Spleen (tissue), 11 donors: ENCODE measurements around the gene VGLL4. TPM values are rescaled to one million over a fixed set of nuclear protein-coding genes. Genes with fewer than 3 reads are reported as not detected.

Source experiments
- DNase-seq: peaks from one replicate; pipeline ENCODE4 v3.0.0-alpha.2; 2020
- H3K27ac ChIP-seq, 8 donors: fragments of 200-600 bp; sonication (generic) in 7 of 8; 1 replicate in 4 of 8; 2 replicates in 4 of 8; pipeline versions ENCODE4 v1.5.0 to v1.8.0; 2016 to 2021; ENCODE audit warnings: inconsistent platforms in 4 of 8, mild to moderate bottlenecking in 4 of 8, moderate library complexity in 1 of 8
- H3K27me3 ChIP-seq, 7 donors: fragments of 200-600 bp; sonication (generic) in 6 of 7; replicated peaks in 1 of 7; 1 replicate in 4 of 7; 2 replicates in 3 of 7; pipeline versions ENCODE4 v1.5.0 to v1.8.0; 2016 to 2021; ENCODE audit warnings: inconsistent platforms in 3 of 7, mild to moderate bottlenecking in 1 of 7
- H3K36me3 ChIP-seq, 6 donors: fragments of 200-600 bp; sonication (generic) in 5 of 6; 1 replicate in 4 of 6; 2 replicates in 2 of 6; pipeline versions ENCODE4 v1.5.0 to v1.8.0; 2016 to 2021; ENCODE audit warnings: inconsistent platforms in 2 of 6
- H3K4me1 ChIP-seq, 6 donors: fragments of 200-600 bp; sonication (generic) in 5 of 6; 1 replicate in 3 of 6; 2 replicates in 3 of 6; pipeline versions ENCODE4 v1.5.0 to v1.8.0; 2016 to 2021; ENCODE audit warnings: inconsistent platforms in 3 of 6
- H3K4me3 ChIP-seq, 8 donors: fragments of 200-600 bp; sonication (generic) in 7 of 8; 1 replicate in 4 of 8; 2 replicates in 4 of 8; pipeline versions ENCODE4 v1.5.0 to v1.8.0; 2016 to 2021; ENCODE audit warnings: inconsistent platforms in 4 of 8, mild to moderate bottlenecking in 4 of 8, moderate library complexity in 2 of 8
- H3K9me3 ChIP-seq, 8 donors: fragments of 200-600 bp; sonication (generic) in 7 of 8; 1 replicate in 4 of 8; 2 replicates in 4 of 8; pipeline versions ENCODE4 v1.5.0 to v1.8.0; 2016 to 2021; ENCODE audit warnings: inconsistent platforms in 4 of 8
- CTCF ChIP-seq, 11 experiments: fragments of 200-600 bp in 7 of 11; fragments of 450-650 bp in 4 of 11; sonication (generic) in 4 of 11; IDR thresholded peaks in 8 of 11; conservative IDR thresholded peaks in 3 of 11; 1 replicate in 7 of 11; 2 replicates in 4 of 11; pipeline versions ENCODE4 v1.4.0 to v1.8.0; 2016 to 2021; ENCODE audit warnings: antibody characterized with exemption in 11 of 11, inconsistent platforms in 4 of 11, mild to moderate bottlenecking in 1 of 11
- POLR2A ChIP-seq, 3 donors: fragments of 450-650 bp; IDR thresholded peaks; one replicate each; pipeline ENCODE4 v1.5.1; 2017; ENCODE audit warnings: antibody characterized with exemption in 3 of 3, mild to moderate bottlenecking in 1 of 3
- POLR2AphosphoS5 ChIP-seq, 3 donors: sonication (generic); formaldehyde crosslinking; IDR thresholded peaks; one replicate each; pipeline ENCODE4 v1.5.1; 2017; ENCODE audit warnings: antibody characterized with exemption in 3 of 3
- WGBS, 5 donors: extraction: QIAGEN DNeasy Blood & Tissue Kit in 3 of 5; methylation state at CpG; one replicate each; pipeline versions ENCODE4 v1.1.5 to v1.1.7; 2013 to 2018; 5-methylcytosine and 5-hydroxymethylcytosine counted together
- intact Hi-C: fragments of 100-400 bp; cut with DNase I; formaldehyde crosslinking; loops from one replicate; pipeline ENCODE4 v1.15.0; 2023; ENCODE audit warnings: low total_unique reads
- polyA plus RNA-seq, 3 donors: library from polyadenylated mRNA; stranded (reverse); fragments of 200-250 nt; gene quantifications; one replicate each; pipeline ENCODE4 v1.2.1, GENCODE V29; 2013
- total RNA-seq, 7 donors: library from RNA; depleted of rRNA in 3 of 7; stranded (reverse); fragments of >200 nt in 3 of 7; fragmentation: NEBNext Ultra II Directional in 4 of 7; extraction: Animal tissue kit (Norgen Biotek cat#: 25700) in 4 of 7; gene quantifications; one replicate each; pipeline versions ENCODE4 v1.1.0 to v1.2.1, GENCODE V29; 2016 to 2021
- donor health status: healthy with polysubstance abuse.
- donor health status: DM: no; HTN: no; CAD: no; lungs with moderate emphysema.
- donor health status: DM: no; HTN: no; CAD: no.
- donor health status: Bipolar disorder and iron deficiency.
- donor health status: healthy.
- donor health status: DM: no; HTN: no; CAD: no.
- donor health status: DM: yes; HTN: yes; CAD: no.

VGLL4 gene
- total and polyA plus RNA-seq, 10 donors: 13.5 to 80.2 (median 50.8) TPM

- Histone ChIP-seq H3K36me3 (peaks cover 0 to 38% (median 16%) of the 10 kb centered on the region in 6 donors), H3K4me1 (peaks cover 0 to 38% (median 15%) of the 10 kb centered on the region in 6 donors), H3K4me3 (no peak overlapping the region), H3K9me3 (no peaks in the 10 kb centered on the region), H3K27me3 (no peaks in the 10 kb centered on the region), H3K27ac (peak overlapping the region in 1 of 8 donors; percentile 8)
- intact Hi-C loops: no loop called here
- DNase-seq: peak; percentile 53
- 64 to 82% (median 75%) methylated on average over 17 of the region's 17 CpGs for WGBS, 5 donors
- TF ChIP-seq CTCF (IDR thresholded peaks at IDR 0.05 in 8 of 11, conservative IDR thresholded peaks at IDR 0.05 in 3 of 11) (no peak), POLR2AphosphoS5 (IDR thresholded peaks at IDR 0.05) (no peak), POLR2A (IDR thresholded peaks at IDR 0.05) (no peak)
These were observed 92.7 kb downstream of the VGLL4 start for GRCh38 chr3:11551036-11551435.

GRCh38 chr3:11549580-11550140, 94.1 kb downstream of the VGLL4 start:
- Histone ChIP-seq H3K27me3 (no peaks in the 10 kb centered on the region), H3K4me1 (peaks cover 0 to 50% (median 15%) of the 10 kb centered on the region in 6 donors), H3K9me3 (no peaks in the 10 kb centered on the region), H3K36me3 (peaks cover 0 to 25% (median 9%) of the 10 kb centered on the region in 6 donors), H3K4me3 (no peak overlapping the region), H3K27ac (peak overlapping the region in 2 of 8 donors; percentile 1 to 38)
- intact Hi-C loops: no loop called here
- 70 to 80% (median 75%) methylated on average over 9 of the region's 9 CpGs for WGBS, 5 donors
- peak; percentile 36 for DNase-seq
- TF ChIP-seq CTCF (IDR thresholded peaks at IDR 0.05 in 8 of 11, conservative IDR thresholded peaks at IDR 0.05 in 3 of 11) (no peak), POLR2AphosphoS5 (IDR thresholded peaks at IDR 0.05) (no peak), POLR2A (IDR thresholded peaks at IDR 0.05) (no peak)

- peaks cover 0 to 57% (median 21%) of the 10 kb centered on the region in 6 donors for H3K4me1 ChIP-seq
- H3K9me3 ChIP-seq: no peaks in the 10 kb centered on the region
- 52 to 72% (median 63%) methylated on average over 7 of the region's 7 CpGs for WGBS, 5 donors
- H3K36me3 ChIP-seq: peaks cover 0 to 15% (median under 1%) of the 10 kb centered on the region in 6 donors
- TF ChIP-seq POLR2A (IDR thresholded peaks at IDR 0.05) (no peak), POLR2AphosphoS5 (IDR thresholded peaks at IDR 0.05) (no peak), CTCF (IDR thresholded peaks at IDR 0.05 in 8 of 11, conservative IDR thresholded peaks at IDR 0.05 in 3 of 11) (no peak)
- peak; percentile 50 for DNase-seq
- intact Hi-C loops: no loop called here
- peak overlapping the region in 1 of 8 donors; percentile 38 for H3K27ac ChIP-seq
- H3K4me3 ChIP-seq: no peak overlapping the region
- H3K27me3 ChIP-seq: no peaks in the 10 kb centered on the region
These were observed 95.0 kb downstream of the VGLL4 start for GRCh38 chr3:11548721-11549131.

GRCh38 chr3:11547498-11547897, 96.2 kb downstream of the VGLL4 start:
- Histone ChIP-seq H3K27ac (no peak overlapping the region), H3K4me1 (peaks cover 0 to 61% (median 22%) of the 10 kb centered on the region in 6 donors), H3K36me3 (peaks cover 0 to 3% (median 0%) of the 10 kb centered on the region in 6 donors), H3K27me3 (no peaks in the 10 kb centered on the region), H3K9me3 (no peaks in the 10 kb centered on the region), H3K4me3 (no peak overlapping the region)
- 89 to 93% (median 93%) methylated on average over 2 of the region's 2 CpGs for WGBS, 5 donors
- intact Hi-C loops: no loop called here
- TF ChIP-seq POLR2A (IDR thresholded peaks at IDR 0.05): no peak
- TF ChIP-seq POLR2AphosphoS5 (IDR thresholded peaks at IDR 0.05): no peak
- TF ChIP-seq CTCF (IDR thresholded peaks at IDR 0.05 in 8 of 11, conservative IDR thresholded peaks at IDR 0.05 in 3 of 11): no peak
- DNase-seq: no peak
